Activated effector memory CD4-positive, alpha-beta T cell treated with anti-CD3 and anti-CD28 coated beads, Interleukin-2, amount 50 U/mL, for 16 hours (primary cell): Measurements from ENCODE around the gene RANBP1.

Source experiments
- DNase-seq: peaks from one replicate; pipeline ENCODE4 v3.0.0-alpha.2; 2020

Gene RANBP1

DNA sequence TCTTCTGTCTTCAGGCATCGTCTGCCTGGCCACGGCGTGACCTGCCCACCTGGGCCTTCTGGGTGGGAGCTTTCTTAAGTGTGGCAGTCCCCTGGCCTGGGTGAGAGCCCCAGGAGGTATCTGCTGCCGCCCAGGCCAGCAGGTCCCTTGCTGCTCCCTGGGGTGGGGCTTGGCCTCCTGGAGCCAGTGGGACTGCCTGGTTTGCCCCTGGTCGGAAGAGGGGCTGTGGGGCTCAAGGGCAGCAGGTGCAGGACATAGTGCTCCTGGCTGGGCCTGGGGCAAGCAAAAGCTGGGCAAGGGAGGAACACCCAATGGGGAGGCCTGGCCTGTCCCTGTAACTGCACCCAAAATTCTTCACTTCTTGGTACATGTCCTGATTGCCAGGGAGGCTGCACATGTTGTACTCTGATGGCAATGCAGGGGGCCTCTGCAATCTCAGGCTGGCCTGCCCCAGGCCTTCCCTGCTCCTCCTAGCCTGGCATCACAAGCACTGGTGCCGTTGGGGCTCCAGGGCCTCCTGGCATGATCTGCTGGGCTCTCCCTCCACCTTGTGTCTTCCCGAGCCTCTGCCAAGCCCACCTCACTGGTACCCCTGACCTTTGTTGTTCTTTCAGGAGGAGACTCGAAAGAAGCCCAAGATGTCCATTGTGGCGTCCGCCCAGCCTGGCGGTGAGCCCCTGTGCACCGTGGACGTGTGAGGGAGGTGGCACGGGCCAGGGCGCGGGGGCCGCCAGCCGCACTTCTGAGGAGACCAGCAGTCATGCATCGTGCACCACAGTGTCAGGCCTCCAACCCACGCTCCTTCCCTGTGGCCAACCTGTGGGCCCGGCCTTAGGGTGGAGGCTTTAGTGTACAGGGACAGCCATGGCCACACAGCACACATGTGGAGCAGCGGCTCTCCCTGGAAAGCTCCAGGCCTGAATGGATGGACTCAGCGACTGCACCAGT, 6.2 kb upstream of the RANBP1 start:
- no peak for DNase-seq

- DNase-seq = no peak
Observed at GRCh38 chr22:20110359-20110985, 5.4 kb upstream of the RANBP1 start.

- DNase-seq = no peak
Observed at GRCh38 chr22:20111045-20111688, 4.7 kb upstream of the RANBP1 start.

DNA sequence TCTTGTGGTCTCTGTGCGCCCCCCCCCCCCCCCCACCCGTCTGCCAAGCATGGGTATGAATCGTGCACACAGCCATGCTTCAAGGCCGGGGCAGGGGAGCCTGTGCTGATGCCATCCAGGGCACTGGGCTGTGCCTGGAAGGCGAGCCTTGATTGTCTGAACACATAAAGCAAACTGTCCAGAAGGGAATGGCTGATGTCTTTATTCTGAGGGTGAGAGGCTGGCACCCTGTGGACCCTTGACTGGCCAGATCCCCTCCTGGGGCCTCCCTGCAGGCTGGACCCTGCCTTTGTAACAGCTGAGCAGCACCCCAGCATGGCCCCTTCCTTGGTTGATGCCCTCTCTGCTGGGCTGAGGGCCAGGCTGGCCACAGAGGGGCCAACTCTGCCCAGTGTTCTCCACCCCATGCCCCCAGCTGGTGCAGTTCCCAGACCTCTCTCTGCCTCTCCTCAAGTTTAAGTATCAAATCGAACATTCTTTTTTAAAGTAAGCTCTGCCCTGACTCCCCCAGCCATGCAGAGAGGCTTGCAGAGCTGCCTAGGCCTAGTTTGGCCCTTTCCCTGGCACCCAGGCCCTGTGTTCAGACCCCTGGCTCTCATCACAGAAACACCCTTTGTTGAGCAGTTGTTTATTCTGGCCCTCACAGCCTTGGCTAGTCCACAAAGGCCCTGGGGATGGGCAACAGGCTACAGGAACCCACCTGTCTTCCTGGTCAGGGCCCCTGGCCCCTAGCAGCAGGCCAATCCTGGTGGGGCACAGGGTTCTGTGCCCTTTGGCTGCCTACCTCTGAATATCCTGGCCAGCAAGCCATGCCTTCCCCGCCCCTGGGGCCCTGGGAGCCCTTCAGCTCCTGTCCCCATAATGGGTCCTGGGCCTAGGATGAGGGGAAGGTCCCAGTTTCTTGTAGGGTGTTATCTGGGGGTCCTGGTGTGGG, 3.9 kb upstream of the RANBP1 start:
- no peak for DNase-seq

DNA sequence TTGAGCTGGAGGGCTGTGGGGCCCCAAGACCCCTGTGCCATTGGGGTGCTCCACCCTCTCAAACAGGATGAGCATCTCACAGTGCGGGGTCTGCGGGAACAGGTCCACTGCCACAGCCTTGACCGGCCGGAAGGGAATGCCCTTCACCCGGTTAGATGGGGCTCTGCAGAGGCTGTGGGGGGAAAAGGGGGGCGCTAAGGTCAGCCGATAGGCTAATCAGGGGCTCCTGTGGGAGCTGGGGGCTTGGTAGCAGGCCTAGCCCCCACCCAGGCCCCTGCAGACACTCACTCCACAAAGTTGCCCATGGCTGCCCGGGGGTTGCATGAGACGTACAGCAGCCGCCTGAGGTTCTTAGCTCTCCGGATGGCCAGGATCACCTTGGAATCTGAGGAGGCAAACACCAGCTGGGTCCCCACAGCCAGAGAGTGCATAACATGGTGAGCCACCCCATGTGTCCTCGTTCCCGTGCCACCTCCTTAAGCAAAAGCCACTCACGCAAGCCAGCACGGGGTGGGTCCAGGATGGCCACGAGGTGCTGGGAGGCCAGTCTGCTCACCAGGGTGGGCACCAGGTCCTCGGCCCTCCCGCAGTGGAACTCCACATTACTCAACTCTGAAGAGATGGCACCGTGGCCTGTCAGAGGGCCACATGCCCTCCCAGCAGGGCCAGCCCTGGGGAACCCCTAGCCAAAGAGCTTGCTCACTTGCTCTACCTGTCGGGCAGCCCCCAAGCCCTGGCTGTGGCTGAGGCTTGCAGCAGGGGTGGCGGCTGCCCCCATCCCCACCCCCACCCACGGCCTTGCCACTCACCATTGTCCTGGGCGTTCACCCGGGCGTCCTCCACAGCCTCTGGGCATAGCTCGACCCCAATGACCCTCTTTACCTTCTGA, 3.0 kb upstream of the RANBP1 start:
- no peak for DNase-seq

DNA sequence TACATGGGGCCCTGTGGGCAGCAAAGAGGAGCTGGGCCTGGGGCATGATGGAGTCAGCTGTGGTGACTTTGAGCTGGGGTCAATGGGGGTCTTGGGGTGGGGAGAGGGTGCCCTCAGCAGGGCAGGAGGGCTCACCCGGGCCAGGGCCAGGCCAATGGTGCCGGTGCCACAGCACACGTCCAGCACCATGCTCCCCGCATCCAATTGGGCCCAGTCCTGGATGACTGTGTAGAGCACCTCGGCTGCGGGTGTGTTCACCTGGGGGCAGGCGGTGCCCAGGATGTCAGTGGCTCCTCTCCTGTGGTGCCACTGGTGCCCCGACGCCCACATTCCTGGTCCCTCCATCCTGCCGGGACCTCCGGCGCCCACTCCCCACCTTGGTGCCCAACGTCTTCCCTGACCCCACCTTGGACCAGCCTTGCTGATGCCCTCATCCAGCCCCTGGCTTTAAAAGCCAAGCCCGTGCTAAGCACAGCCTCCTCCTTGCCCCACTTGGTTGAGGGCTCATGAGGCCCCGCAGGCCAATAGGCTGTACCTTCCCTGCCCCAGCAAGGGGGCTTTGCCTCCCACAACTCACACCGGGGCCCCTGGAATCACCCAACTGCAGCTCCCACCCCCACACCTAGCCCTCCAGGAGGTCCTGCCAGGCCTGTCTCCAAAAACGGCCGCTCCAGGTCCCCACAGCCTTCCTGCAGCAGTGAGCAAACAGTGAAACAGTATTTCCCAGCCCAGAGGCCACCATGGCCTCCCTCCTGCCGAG, 2.2 kb upstream of the RANBP1 start:
- no peak for DNase-seq

DNA sequence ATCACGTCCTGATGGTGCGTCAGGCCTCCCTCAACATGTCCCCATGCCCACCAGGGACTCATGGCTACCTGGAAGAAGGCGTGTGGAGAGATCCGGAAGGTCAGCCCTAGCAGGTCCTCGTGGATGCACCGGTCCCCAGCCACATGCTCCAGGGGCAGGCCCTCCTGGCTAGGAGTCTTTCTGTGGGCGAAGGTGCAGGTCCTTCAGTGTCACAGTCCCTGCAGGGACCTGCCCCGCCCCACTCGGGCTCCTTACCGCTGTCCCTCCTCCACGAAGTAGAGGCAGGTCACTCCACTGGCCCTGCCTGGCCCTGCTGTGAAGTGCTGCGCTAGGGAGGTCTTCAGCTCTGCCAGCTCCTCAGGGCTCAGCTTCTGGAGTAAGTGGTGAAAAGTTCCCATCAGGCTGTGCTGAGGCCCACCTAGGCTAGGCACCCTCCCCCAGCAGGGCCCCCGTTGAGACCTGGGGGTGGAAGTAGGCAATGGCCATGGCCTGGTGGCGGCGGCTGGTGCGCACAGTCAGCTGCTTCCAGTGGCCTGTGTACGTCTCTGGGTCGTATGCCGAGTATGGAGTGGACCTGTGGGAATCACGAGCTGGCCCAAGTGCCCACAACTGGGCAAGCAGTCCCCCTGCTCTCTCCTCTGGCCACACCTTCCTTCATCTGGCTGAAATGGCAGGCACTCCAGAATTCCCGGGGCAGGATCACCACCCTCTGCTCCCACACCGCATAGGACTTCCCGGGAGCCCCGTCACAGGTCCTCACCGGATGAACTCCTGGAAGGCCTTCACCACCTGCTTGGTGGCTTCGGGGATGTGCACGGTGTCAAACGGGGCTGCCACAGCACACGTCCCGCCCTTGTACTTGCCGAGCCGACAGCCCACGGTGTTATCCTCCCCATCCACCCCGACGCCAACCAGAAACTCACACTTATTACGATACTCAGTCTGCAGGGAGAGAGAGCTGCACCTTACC, 1.1 kb upstream of the RANBP1 start:
- no peak for DNase-seq

GRCh38 chr22:20116376-20116950, 559 bp downstream of the RANBP1 start:
- no peak for DNase-seq

- peak; percentile 99 for DNase-seq
Observed at GRCh38 chr22:20116951-20117632, 1.2 kb downstream of the RANBP1 start, which contains the start of gene TRMT2A. TSS of gene TRMT2A (minus strand) at chr22:20117226. CDS start at chr22:20116906, 320 bp downstream.

- peak; percentile 90 for DNase-seq
Observed at GRCh38 chr22:20117633-20118299, 1.9 kb downstream of the RANBP1 start.

DNA sequence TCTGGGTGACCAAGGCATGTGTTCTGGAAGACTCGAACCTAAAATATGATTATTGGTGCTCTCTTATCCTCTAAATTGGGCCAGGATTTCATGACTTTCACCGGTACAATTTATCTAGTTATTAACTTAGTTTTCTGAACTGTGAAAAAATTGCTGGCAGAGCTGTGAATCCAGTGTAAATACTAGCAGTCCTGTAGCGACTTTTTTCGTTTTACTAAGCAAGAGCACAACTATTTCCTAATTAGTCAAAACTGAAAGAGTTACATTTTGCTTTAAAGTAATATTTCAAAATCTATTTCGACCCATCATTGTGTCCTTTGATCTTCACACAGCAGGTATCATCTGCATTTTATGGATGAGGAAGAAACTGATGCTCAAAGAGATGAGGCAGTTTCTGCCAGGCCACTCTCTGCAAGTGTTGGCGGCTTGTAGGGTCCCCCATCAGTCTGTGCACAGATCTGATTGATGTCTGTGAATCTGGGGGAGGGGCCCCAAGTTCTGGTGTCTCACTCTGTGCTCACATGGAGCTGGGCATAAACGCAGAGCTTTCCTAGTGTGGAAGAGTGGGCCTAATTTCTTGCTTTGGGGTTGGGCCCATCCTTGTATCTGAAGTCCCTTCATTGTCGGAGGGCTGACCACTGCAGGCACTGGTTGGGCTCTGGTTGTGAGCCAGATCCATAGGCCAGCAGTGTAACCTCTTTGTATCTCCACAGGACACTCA, 2.6 kb downstream of the RANBP1 start:
- DNase-seq = no peak

DNA sequence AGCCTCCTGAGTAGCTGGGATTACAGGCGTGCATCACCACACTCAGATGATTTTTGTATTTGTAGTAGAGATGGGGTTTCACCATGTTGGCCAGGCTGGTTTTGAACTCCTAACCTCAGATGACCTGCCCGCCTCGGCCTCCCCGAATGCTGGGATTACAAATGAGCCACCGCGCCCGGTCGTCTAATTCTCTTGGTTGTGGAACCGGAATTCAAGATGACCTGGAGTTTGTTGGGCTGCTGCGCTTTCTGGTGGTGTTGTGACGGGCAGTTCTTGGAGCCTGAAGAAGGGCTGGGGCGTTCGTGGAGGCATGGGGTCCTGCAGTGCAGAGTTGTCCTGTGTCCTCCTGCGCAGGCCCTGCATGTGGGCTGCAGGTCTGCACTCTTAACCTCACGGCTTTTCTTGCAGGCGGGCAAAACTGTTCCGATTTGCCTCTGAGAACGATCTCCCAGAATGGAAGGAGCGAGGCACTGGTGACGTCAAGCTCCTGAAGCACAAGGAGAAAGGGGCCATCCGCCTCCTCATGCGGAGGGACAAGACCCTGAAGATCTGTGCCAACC, 6.0 kb downstream of the RANBP1 start:
- DNase-seq = no peak

- DNase-seq = no peak
Observed at GRCh38 chr22:20123366-20124082, 7.6 kb downstream of the RANBP1 start.

DNA sequence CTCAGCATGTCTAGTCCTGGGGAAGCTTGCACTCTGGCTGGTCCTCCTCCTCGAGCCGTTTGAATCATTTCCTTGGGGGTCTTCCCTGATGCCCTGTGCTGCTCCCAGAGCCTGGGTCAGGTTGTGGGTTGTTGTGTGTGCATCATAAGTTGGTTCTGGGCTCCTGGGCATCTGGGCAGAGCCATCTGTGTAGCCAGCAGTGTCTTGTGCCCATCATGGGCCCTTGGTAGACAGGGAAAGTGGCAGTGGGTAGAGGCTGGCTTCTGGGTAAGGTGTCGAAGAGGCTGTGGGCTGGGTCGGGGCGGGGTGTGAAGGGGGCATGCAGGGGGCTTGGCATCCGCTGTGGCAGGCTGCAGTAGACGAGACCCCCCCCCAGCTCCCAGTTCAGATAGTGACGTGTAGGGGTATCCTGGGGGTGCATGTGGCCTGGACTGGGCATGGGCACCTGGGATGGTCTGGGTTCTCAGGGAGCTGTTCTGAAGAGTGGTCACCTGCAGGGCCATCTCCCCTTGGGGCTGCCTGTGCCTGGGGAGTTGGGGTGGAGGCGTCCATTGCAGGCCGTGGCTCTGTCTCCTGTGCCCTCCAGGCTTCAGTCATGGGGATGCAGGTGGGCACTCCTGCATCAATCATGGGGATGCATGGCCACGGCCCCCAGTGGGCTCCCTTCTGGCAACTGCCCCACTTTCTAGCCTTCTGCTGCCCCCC, 8.3 kb downstream of the RANBP1 start:
- DNase-seq = no peak
